ENCODE results near the gene SPATS2.
"Not testable (repeated sequence)": the region's sequence is repeated elsewhere in the genome, so short reads cannot be mapped to it uniquely, and the experiment has no call there.

SPATS2 gene

GRCh38 chr12:49332441-49332861, 34.8 kb upstream of the SPATS2 start:
- TF ChIP-seq SUZ12 (IDR thresholded peaks at IDR 0.05; ENCODE audit: extremely low read depth, insufficient read depth, insufficient read length) (no peak), YY1 (IDR thresholded peaks at IDR 0.05; ENCODE audit: insufficient read depth, insufficient read length) (no peak), ZNF274 (IDR thresholded peaks at IDR 0.05; ENCODE audit: low read depth, low read length) (no peak)
- H3K9ac ChIP-seq (ENCODE audit: insufficient read length, low read depth) = no peak overlapping the region
- H3K9me3 ChIP-seq (ENCODE audit: insufficient read depth, low read length) = no peaks in the 10 kb centered on the region
- H3K4me1 ChIP-seq (ENCODE audit: insufficient read depth, insufficient read length) = peaks cover 28% of the 10 kb centered on the region
- peaks cover 37% of the 10 kb centered on the region for H3K36me3 ChIP-seq (ENCODE audit: insufficient read depth, insufficient read length, low read length)
- DNase-seq (ENCODE audit: low read depth, low spot score) = no peak
- no peak overlapping the region for H3K4me3 ChIP-seq (ENCODE audit: insufficient read length, low read depth)
- H3K27me3 ChIP-seq (ENCODE audit: insufficient read depth, insufficient read length) = peaks cover 17% of the 10 kb centered on the region

GRCh38 chr12:49332891-49333371, 34.3 kb upstream of the SPATS2 start:
- peaks cover 34% of the 10 kb centered on the region for H3K36me3 ChIP-seq (ENCODE audit: insufficient read depth, insufficient read length, low read length)
- no peak for DNase-seq (ENCODE audit: low read depth, low spot score)
- H3K9me3 ChIP-seq (ENCODE audit: insufficient read depth, low read length) = no peaks in the 10 kb centered on the region
- H3K27me3 ChIP-seq (ENCODE audit: insufficient read depth, insufficient read length) = peaks cover 22% of the 10 kb centered on the region
- H3K4me1 ChIP-seq (ENCODE audit: insufficient read depth, insufficient read length) = peaks cover 28% of the 10 kb centered on the region
- H3K9ac ChIP-seq (ENCODE audit: insufficient read length, low read depth) = no peak overlapping the region
- H3K4me3 ChIP-seq (ENCODE audit: insufficient read length, low read depth) = no peak overlapping the region
- TF ChIP-seq SUZ12 (IDR thresholded peaks at IDR 0.05; ENCODE audit: extremely low read depth, insufficient read depth, insufficient read length) (no peak), ZNF274 (IDR thresholded peaks at IDR 0.05; ENCODE audit: low read depth, low read length) (no peak), YY1 (IDR thresholded peaks at IDR 0.05; ENCODE audit: insufficient read depth, insufficient read length) (no peak)

- H3K4me3 ChIP-seq (ENCODE audit: insufficient read length, low read depth); H3K9ac ChIP-seq (ENCODE audit: insufficient read length, low read depth); DNase-seq (ENCODE audit: low read depth, low spot score); H3K9me3 ChIP-seq (ENCODE audit: insufficient read depth, low read length): not testable (repeated sequence)
- Histone ChIP-seq H3K4me1 (ENCODE audit: insufficient read depth, insufficient read length) (peaks cover 32% of the 10 kb centered on the region), H3K27me3 (ENCODE audit: insufficient read depth, insufficient read length) (peaks cover 30% of the 10 kb centered on the region), H3K36me3 (ENCODE audit: insufficient read depth, insufficient read length, low read length) (peaks cover 31% of the 10 kb centered on the region)
Measured at GRCh38 chr12:49333778-49334177, 33.5 kb upstream of the SPATS2 start.

- H3K36me3 ChIP-seq (ENCODE audit: insufficient read depth, insufficient read length, low read length) = peaks cover 27% of the 10 kb centered on the region
- no peaks in the 10 kb centered on the region for H3K9me3 ChIP-seq (ENCODE audit: insufficient read depth, low read length)
- no peak for TF ChIP-seq YY1 (IDR thresholded peaks at IDR 0.05; ENCODE audit: insufficient read depth, insufficient read length)
- TF ChIP-seq ZNF274 (IDR thresholded peaks at IDR 0.05; ENCODE audit: low read depth, low read length) = no peak
- TF ChIP-seq SUZ12 (IDR thresholded peaks at IDR 0.05; ENCODE audit: extremely low read depth, insufficient read depth, insufficient read length) = no peak
- peaks cover 37% of the 10 kb centered on the region for H3K4me1 ChIP-seq (ENCODE audit: insufficient read depth, insufficient read length)
- DNase-seq (ENCODE audit: low read depth, low spot score) = no peak
- no peak overlapping the region for H3K9ac ChIP-seq (ENCODE audit: insufficient read length, low read depth)
- peaks cover 31% of the 10 kb centered on the region for H3K27me3 ChIP-seq (ENCODE audit: insufficient read depth, insufficient read length)
- no peak overlapping the region for H3K4me3 ChIP-seq (ENCODE audit: insufficient read length, low read depth)
Measured at GRCh38 chr12:49334226-49334625, 33.0 kb upstream of the SPATS2 start.

DNA sequence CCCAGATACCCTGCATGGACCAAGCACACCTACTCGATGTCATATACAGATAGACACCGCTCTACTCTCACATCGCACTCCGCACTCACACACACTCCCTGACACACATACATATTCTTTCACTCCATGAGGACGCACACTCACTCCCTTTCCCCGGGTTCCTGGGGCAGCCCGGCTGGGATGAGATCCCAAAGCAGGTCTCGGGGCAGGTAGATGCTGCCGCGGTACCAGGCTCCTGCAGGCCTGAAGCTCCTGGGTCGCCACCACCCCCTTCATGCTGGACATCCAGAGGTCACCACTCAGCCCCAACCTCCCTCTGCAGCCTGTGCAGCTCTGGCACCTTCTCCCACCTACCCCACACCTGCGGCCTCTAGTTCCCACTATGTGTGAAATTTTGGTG, 32.6 kb upstream of the SPATS2 start:
- Histone ChIP-seq H3K4me3 (ENCODE audit: insufficient read length, low read depth) (no peak overlapping the region), H3K9ac (ENCODE audit: insufficient read length, low read depth) (no peak overlapping the region), H3K4me1 (ENCODE audit: insufficient read depth, insufficient read length) (peaks cover 41% of the 10 kb centered on the region), H3K9me3 (ENCODE audit: insufficient read depth, low read length) (no peaks in the 10 kb centered on the region), H3K36me3 (ENCODE audit: insufficient read depth, insufficient read length, low read length) (peaks cover 22% of the 10 kb centered on the region), H3K27me3 (ENCODE audit: insufficient read depth, insufficient read length) (peaks cover 35% of the 10 kb centered on the region)
- DNase-seq (ENCODE audit: low read depth, low spot score) = no peak
- no peak for TF ChIP-seq YY1 (IDR thresholded peaks at IDR 0.05; ENCODE audit: insufficient read depth, insufficient read length)

DNA sequence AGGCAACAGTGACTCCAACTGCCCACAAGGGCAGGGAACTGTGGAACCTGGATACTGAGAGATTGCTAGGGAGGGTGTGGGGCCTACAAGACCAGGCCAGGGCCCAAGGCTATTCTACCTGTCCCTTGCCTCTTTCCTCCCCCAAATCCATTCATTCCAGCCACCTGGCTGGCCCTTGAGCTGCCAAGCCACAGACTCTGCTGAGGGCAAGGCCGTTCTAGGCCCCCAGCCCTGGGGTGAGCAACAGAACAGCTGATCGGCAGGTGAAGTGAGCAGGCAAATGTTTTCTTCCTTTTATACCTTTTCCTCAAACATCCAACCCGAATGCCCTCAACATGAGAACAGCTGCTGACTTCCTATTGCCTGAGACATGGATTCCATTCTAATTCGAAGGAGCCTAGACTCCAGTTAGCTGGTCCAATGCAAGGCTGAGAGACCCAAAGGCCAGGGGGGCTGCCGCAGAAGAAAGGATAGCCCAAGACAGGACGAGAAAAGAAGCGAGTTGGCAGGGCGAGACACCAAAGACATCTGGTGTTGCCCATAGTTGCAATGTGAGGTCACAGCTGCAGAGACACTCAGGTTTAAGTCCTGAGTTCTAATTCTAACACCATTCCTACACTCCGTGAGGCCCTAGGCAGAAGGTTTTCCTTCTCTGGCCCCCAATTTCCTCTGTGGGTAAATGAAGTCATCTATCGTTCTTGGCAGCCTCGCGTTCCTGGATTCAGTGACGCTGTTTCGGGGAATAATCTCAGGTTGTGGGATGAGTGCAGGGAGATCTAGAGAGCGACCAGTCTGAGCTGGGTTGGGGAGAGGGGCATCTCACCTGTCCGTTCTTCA, 31.9 kb upstream of the SPATS2 start:
- Histone ChIP-seq H3K9ac (ENCODE audit: insufficient read length, low read depth) (no peak overlapping the region), H3K4me1 (ENCODE audit: insufficient read depth, insufficient read length) (peaks cover 41% of the 10 kb centered on the region), H3K36me3 (ENCODE audit: insufficient read depth, insufficient read length, low read length) (peaks cover 16% of the 10 kb centered on the region), H3K4me3 (ENCODE audit: insufficient read length, low read depth) (no peak overlapping the region), H3K27me3 (ENCODE audit: insufficient read depth, insufficient read length) (peaks cover 41% of the 10 kb centered on the region), H3K9me3 (ENCODE audit: insufficient read depth, low read length) (no peaks in the 10 kb centered on the region)
- no peak for DNase-seq (ENCODE audit: low read depth, low spot score)
- TF ChIP-seq SUZ12 (IDR thresholded peaks at IDR 0.05; ENCODE audit: extremely low read depth, insufficient read depth, insufficient read length) (no peak), ZNF274 (IDR thresholded peaks at IDR 0.05; ENCODE audit: low read depth, low read length) (no peak), YY1 (IDR thresholded peaks at IDR 0.05; ENCODE audit: insufficient read depth, insufficient read length) (no peak)

GRCh38 chr12:49335955-49336644, 31.2 kb upstream of the SPATS2 start:
- Histone ChIP-seq H3K9ac (ENCODE audit: insufficient read length, low read depth) (peak overlapping the region; percentile 79), H3K4me3 (ENCODE audit: insufficient read length, low read depth) (peak overlapping the region; percentile 60), H3K9me3 (ENCODE audit: insufficient read depth, low read length) (no peaks in the 10 kb centered on the region), H3K4me1 (ENCODE audit: insufficient read depth, insufficient read length) (peaks cover 37% of the 10 kb centered on the region), H3K27me3 (ENCODE audit: insufficient read depth, insufficient read length) (peaks cover 49% of the 10 kb centered on the region), H3K36me3 (ENCODE audit: insufficient read depth, insufficient read length, low read length) (peaks cover 8% of the 10 kb centered on the region)
- TF ChIP-seq YY1 (IDR thresholded peaks at IDR 0.05; ENCODE audit: insufficient read depth, insufficient read length) = no peak
- TF ChIP-seq ZNF274 (IDR thresholded peaks at IDR 0.05; ENCODE audit: low read depth, low read length) = no peak
- TF ChIP-seq SUZ12 (IDR thresholded peaks at IDR 0.05; ENCODE audit: extremely low read depth, insufficient read depth, insufficient read length) = no peak
- DNase-seq (ENCODE audit: low read depth, low spot score) = no peak
